ENCODE measurements around the gene AHNAK2.

AHNAK2 gene

DNA sequence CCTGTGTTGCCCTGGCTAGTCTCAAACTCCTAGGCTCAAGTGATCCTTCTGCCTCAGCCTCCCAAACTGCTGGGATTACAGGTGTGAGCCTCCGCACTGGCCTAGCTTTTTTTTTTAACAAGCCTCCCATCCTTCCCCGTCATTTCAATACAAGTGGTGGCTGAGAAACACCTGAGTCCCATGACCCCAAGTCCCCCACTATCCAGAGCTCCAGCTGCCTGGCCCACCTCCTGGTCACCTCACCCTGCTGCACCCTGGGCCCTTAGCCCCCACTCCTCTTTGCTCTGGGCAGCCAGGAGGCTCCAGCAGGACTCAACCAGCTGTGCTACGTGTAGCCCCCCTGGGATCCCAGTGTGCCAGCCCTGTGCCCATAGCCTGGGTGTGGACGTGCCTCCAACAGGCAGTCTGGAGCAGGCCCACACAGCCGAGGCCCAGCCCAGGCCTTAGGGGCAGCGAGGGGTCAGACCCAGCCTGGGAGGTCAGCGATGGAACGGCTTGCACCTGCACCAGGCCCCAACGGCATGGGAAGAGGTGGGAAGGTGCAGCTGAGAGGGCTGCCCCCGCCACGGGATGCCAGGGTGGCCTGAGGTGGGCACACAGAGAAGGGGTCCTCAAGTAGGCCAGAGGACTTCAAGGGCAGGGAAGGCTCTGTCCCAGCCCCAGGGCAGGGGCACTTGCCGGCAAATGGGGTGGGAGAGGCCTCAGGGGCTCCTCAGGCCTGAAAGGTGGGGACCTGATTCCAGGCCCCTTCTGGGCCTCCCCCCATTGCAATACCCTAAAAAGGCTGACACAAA is 6.5 kb downstream of the AHNAK2 start (continued):
- TF ChIP-seq ZC3H10 (CRISPR knock-in tag; IDR thresholded peaks at IDR 0.05) = no peak
- TF ChIP-seq, protein P1, sequence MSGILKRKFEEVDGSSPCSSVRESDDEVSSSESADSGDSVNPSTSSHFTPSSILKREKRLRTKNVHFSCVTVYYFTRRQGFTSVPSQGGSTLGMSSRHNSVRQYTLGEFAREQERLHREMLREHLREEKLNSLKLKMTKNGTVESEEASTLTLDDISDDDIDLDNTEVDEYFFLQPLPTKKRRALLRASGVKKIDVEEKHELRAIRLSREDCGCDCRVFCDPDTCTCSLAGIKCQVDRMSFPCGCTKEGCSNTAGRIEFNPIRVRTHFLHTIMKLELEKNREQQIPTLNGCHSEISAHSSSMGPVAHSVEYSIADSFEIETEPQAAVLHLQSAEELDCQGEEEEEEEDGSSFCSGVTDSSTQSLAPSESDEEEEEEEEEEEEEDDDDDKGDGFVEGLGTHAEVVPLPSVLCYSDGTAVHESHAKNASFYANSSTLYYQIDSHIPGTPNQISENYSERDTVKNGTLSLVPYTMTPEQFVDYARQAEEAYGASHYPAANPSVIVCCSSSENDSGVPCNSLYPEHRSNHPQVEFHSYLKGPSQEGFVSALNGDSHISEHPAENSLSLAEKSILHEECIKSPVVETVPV (CRISPR knock-in tag; IDR thresholded peaks at IDR 0.05) = no peak
- TF ChIP-seq, protein P2, sequence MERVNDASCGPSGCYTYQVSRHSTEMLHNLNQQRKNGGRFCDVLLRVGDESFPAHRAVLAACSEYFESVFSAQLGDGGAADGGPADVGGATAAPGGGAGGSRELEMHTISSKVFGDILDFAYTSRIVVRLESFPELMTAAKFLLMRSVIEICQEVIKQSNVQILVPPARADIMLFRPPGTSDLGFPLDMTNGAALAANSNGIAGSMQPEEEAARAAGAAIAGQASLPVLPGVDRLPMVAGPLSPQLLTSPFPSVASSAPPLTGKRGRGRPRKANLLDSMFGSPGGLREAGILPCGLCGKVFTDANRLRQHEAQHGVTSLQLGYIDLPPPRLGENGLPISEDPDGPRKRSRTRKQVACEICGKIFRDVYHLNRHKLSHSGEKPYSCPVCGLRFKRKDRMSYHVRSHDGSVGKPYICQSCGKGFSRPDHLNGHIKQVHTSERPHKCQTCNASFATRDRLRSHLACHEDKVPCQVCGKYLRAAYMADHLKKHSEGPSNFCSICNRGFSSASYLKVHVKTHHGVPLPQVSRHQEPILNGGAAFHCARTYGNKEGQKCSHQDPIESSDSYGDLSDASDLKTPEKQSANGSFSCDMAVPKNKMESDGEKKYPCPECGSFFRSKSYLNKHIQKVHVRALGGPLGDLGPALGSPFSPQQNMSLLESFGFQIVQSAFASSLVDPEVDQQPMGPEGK (CRISPR knock-in tag; IDR thresholded peaks at IDR 0.05; ENCODE audit: borderline replicate concordance) = no peak
- no peak for TF ChIP-seq ZNF8 (CRISPR knock-in tag; IDR thresholded peaks at IDR 0.05)
- TF ChIP-seq ESRRG (CRISPR knock-in tag; IDR thresholded peaks at IDR 0.05) = no peak

DNA sequence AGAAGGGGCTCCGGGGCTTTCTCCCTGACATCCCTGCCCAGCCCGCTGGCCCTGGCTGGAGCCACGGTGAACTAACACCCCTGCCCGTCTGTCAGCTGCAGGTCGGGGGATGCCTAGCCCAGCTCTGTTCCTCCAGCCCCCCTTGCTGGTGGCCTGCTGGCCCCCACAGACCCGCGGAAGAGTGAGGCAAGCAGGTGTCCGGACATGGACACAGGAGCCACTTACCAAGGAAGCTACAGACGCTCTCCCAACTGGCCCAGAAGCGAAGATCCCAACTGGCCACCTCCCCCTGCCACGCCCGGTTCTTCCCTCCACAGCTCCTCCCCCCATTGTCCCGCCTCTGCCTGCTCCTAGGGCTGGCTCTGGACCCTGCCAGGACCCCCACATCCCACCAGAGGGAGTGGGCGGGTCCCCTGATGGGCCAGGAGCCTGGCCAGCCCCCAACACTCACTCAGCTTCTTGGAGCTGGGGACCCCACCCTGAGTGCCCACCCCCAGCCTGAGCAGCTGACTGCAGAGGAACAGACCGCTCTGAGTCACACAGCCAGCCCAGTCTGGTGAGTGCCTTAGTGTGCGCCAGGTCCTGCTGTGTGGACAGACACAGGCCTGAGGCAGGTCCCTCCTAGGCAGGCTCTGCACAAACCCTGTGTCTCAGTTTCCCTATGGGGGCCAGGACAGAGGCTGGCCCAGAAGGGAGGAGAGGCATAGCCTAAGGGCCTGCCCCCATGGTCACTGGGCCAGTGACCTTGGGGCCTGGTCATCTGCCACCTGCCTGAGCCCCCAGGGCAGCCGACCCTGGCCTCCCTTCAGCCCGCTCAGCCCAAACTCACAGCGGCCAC is 7.7 kb downstream of the AHNAK2 start:
- TF ChIP-seq, protein P2 (CRISPR knock-in tag; IDR thresholded peaks at IDR 0.05; ENCODE audit: borderline replicate concordance) = peak; percentile 45; the same call in 1 of the 2 replicates
- TF ChIP-seq ZNF70 (CRISPR knock-in tag; IDR thresholded peaks at IDR 0.05) (no peak), SNAI2 (CRISPR knock-in tag; IDR thresholded peaks at IDR 0.05) (no peak), ARNTL (CRISPR knock-in tag; IDR thresholded peaks at IDR 0.05; ENCODE audit: borderline replicate concordance, low read depth) (no peak), CSDC2 (CRISPR knock-in tag; IDR thresholded peaks at IDR 0.05) (no peak), ISL1 (CRISPR knock-in tag; IDR thresholded peaks at IDR 0.05) (no peak), ZNF8 (CRISPR knock-in tag; IDR thresholded peaks at IDR 0.05) (no peak), ZFP3 (CRISPR knock-in tag; IDR thresholded peaks at IDR 0.05) (no peak)
- TF ChIP-seq, protein P3, sequence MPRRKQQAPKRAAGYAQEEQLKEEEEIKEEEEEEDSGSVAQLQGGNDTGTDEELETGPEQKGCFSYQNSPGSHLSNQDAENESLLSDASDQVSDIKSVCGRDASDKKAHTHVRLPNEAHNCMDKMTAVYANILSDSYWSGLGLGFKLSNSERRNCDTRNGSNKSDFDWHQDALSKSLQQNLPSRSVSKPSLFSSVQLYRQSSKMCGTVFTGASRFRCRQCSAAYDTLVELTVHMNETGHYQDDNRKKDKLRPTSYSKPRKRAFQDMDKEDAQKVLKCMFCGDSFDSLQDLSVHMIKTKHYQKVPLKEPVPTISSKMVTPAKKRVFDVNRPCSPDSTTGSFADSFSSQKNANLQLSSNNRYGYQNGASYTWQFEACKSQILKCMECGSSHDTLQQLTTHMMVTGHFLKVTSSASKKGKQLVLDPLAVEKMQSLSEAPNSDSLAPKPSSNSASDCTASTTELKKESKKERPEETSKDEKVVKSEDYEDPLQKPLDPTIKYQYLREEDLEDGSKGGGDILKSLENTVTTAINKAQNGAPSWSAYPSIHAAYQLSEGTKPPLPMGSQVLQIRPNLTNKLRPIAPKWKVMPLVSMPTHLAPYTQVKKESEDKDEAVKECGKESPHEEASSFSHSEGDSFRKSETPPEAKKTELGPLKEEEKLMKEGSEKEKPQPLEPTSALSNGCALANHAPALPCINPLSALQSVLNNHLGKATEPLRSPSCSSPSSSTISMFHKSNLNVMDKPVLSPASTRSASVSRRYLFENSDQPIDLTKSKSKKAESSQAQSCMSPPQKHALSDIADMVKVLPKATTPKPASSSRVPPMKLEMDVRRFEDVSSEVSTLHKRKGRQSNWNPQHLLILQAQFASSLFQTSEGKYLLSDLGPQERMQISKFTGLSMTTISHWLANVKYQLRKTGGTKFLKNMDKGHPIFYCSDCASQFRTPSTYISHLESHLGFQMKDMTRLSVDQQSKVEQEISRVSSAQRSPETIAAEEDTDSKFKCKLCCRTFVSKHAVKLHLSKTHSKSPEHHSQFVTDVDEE (CRISPR knock-in tag; IDR thresholded peaks at IDR 0.05) = no peak
- ATAC-seq = peak; percentile 58

DNA sequence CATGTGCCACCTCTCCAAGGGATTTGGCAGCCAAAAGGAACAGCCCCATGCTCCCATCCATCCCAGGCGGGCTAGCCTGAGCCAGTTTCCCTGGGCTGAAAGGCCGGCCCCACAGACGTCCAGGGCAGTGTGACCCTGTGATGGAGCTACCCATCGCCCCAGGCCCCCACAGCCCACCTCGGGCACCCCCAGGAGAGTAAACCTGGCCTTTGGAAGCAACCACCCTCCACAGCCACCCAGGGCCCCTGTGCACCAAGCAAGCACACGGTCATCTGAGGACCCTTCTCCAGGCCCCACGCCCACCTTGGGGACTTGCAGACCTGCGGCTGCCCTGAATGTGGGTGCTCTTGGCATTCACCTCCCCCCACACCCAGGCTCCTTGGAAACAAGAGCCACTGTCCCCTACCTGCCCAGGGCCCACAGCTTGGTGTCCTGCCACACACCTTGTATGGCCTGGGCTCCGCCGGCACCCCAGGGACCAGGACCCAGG is 8.4 kb downstream of the AHNAK2 start:
- TF ChIP-seq, protein P3 (CRISPR knock-in tag; IDR thresholded peaks at IDR 0.05) = no peak
- TF ChIP-seq ZC3H10 (CRISPR knock-in tag; IDR thresholded peaks at IDR 0.05) = no peak
- TF ChIP-seq ZFP30 (CRISPR knock-in tag; IDR thresholded peaks at IDR 0.05) = no peak
- TF ChIP-seq, protein P2 (CRISPR knock-in tag; IDR thresholded peaks at IDR 0.05; ENCODE audit: borderline replicate concordance) = no peak
- TF ChIP-seq PPARA (CRISPR knock-in tag; IDR thresholded peaks at IDR 0.05; ENCODE audit: borderline replicate concordance) = no peak
- TF ChIP-seq, protein P1 (CRISPR knock-in tag; IDR thresholded peaks at IDR 0.05) = no peak
- TF ChIP-seq, protein P4, sequence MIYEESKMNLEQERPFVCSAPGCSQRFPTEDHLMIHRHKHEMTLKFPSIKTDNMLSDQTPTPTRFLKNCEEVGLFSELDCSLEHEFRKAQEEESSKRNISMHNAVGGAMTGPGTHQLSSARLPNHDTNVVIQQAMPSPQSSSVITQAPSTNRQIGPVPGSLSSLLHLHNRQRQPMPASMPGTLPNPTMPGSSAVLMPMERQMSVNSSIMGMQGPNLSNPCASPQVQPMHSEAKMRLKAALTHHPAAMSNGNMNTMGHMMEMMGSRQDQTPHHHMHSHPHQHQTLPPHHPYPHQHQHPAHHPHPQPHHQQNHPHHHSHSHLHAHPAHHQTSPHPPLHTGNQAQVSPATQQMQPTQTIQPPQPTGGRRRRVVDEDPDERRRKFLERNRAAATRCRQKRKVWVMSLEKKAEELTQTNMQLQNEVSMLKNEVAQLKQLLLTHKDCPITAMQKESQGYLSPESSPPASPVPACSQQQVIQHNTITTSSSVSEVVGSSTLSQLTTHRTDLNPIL (CRISPR knock-in tag; IDR thresholded peaks at IDR 0.05; ENCODE audit: low read depth) = no peak
- no peak for TF ChIP-seq ARNTL (CRISPR knock-in tag; IDR thresholded peaks at IDR 0.05; ENCODE audit: borderline replicate concordance, low read depth)
- no peak for ATAC-seq

Measured in SK-N-SH treated with all-trans-retinoic acid at 6 μM for 48 hours (cell line).